ENCODE measurements around the gene FXYD6.

FXYD6 gene

GRCh38 chr11:117842131-117842941, 34.1 kb downstream of the FXYD6 start:
- peak; percentile 36 for DNase-seq

- no peak for DNase-seq
These were observed 34.9 kb downstream of the FXYD6 start for GRCh38 chr11:117841551-117842031.

GRCh38 chr11:117840881-117841550, 35.4 kb downstream of the FXYD6 start:
- DNase-seq = peak; percentile 36

DNA sequence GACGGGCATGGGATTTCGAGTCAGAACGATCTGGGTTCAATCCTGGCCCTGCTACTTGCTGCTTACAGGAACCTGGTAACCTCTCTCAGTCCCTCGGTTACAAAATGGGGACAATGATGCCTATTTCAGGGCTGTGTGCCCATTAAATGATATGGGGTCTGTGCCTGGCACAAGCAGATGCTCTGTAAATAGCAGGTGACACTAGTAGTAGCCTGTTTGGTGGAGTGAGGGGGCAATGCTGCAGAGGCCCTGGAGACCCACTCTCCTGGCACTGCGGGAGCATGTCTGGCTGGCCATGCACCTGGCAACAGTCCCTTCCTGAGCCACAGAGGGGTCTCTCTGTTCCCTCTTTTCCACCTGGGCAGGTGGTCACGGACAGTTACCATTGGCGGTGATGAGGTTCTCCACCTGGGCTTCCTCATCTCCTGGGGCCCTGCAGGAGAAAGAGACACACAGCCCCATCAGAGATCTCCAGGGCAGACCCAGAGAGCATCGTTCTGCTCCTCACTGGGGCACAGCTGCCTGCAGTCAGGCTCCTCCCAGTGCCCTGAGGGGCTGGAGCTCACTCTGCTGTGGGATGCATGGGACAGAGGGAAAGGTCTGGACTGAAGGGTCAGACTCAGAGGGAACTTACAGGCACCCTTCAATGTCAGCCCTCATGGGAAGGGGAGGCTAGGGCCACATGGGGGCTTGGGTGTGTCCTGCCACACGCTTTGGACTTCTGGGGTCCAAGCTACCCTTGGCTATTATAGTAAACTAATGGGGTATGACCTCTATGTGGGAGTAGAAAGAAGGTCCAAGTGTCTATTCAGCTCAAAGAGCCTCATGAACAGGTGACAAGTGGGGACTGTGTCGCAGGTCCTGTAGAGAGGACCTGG, 36.3 kb downstream of the FXYD6 start:
- peak; percentile 49 for DNase-seq

DNA sequence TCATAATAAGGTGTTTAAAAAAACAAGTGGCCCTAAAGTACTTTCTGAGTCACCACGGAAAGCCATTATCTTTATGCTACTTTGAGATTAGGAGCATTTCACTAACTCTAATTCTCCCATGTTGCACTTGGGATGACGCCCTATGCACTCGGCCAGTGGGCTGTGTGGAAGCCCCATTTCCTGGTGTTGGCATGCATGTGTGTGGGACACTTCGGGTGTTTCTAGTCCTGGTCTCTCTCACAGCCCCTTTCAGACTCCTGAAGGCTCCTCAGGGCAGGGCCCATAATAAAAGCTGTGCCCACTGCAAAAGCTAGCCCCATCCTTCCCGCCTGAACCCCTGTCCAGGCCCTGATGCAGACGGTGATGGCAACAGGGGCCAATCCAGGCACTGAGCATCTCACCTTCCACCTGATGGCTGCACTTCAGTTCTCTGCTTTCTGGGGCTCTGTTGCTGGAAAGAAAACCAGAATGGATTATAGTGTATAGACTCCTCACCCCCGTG, 37.0 kb downstream of the FXYD6 start:
- DNase-seq = peak; percentile 38

DNA sequence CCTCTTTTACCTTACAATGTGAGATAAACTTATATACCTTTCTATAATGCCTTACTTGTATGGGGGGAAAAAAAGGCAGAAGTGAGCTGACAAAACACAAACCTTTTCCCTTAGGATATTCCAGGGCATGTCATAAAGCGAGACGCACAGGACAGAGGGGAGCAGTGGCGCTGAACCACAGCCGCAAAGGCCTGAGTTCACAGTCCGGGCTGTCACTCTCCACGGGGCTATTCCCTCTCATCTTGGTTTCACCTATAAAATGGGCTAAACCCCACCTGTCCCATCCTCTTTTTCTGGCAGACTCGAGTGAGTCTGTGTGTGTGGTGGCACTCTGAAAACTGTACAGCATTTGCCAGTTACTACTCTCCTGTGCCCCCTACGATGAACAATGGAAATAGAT, 37.6 kb downstream of the FXYD6 start:
- no peak for DNase-seq

DNA sequence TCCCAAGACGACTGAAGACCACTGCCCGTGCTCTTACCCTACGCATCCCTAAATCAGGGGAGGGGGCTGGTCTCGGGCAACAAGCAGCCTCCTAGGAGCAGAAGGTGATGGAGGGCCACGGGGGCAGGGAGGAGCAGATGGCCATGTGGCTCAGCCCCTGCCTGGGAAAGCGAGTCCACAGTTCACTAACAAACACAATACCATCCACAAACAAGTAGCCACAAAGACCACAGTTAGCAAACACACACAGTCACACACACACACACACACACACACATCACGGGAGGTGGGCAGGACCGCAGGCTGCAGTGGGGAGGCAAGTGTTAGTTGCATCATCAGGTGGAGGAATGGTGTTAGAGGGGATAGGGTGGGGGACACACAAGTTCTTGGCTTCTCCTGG, 38.7 kb downstream of the FXYD6 start:
- DNase-seq = peak; percentile 45

GRCh38 chr11:117837070-117837776, 39.2 kb downstream of the FXYD6 start:
- peak; percentile 46 for DNase-seq

- DNase-seq = peak; percentile 60
These were observed 40.1 kb downstream of the FXYD6 start for GRCh38 chr11:117836077-117836960.

- no peak for DNase-seq
These were observed 40.9 kb downstream of the FXYD6 start for GRCh38 chr11:117835576-117835975.

GRCh38 chr11:117834838-117835443, 41.5 kb downstream of the FXYD6 start:
- peak; percentile 25 for DNase-seq

GRCh38 chr11:117834068-117834810, 42.2 kb downstream of the FXYD6 start:
- peak; percentile 34 for DNase-seq

DNA sequence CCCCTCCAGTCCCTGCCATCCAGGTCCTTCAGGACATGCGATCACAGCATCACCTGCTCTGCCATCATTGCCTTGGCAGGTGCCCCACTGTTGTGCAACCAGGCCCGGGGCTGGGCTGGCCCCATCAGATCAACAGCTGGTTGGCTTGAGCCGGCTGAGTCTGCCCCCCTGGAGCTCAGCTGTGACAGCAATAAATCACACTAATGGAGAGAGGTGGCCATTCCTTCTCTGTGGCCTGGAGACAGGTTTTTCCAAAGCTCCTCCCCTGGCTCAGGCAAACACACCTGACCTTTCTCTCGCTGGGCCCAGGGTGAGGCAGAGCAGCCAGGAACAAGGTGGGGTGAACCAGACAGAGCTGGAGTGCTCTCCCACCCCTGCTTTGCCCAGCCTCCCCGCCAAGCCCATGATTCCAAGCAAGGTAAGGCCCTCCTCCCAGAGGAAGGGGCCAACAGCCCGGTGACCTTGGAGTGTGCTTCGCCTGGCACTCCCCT, 43.0 kb downstream of the FXYD6 start:
- DNase-seq = peak; percentile 84

GRCh38 chr11:117832511-117832910, 43.9 kb downstream of the FXYD6 start:
- peak; percentile 30 for DNase-seq

DNA sequence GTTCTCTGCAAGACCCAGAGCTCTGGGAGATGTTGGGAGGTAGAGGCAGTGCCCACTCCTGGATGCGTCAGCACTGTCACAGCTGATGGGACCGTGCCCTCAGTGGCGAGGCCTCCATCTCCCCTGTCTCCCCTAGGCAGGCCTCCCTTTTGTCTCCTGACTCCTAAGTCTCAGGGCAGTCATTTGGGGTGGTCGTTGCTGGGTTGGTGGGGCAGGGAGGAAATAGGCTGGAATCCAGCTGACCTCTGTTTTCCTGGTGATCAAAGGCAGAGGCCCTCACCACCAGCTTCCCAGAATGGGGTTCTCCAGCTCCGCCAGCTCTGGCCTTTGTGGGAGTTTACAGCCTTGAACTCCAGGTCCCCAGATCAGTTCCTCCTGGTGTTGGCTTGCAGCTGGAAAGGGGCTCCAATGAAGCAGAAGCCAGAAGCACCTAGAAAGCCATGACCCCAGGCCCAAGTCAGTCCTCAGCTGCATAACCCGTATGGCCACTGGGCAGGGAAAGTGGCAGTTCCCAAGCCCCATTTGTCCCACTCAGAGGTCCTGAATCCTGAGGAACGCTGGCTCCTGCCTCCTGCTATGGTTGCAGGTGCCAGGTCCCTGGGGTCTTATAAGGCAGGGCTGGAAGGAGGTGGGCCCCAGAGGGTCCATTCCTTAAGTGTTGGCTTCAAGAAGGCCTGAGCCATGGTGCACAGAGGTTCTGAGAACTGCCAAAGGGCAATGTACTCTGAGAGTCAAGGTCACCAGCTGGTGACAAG, 44.6 kb downstream of the FXYD6 start:
- DNase-seq = peak; percentile 35

DNA sequence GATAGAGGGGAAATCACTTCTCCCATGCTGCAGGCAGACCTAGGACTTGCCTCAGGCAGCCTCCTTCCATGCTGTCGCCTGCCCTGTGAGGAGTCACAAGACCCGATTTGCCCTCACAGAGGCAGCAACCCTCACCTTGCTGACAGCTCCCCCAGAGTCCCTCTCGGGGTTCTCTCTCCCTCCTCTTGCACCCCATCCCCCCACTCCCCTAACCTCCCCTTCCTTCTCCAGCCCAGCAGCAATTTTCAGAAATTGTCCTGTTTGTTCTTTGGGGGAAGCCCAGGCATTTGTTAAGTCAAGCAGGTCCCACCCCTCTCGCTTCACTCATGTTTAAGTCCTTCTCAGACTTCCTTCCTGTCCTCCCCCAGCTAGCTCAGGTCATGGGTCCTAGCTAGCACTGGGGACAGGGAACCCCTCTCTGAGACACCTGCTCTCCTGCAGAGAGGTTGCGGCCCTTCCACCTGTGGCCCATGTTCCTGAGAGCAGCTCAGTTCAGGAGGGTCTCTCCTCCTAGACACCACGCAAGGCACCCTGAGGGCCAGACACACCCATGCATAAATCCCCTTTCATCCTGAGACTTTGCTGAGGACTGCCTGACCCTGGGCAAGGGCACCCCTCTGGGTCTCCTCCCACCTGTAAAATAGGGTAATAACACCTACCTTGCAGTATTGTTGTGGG, 45.6 kb downstream of the FXYD6 start:
- DNase-seq = peak; percentile 62

DNA sequence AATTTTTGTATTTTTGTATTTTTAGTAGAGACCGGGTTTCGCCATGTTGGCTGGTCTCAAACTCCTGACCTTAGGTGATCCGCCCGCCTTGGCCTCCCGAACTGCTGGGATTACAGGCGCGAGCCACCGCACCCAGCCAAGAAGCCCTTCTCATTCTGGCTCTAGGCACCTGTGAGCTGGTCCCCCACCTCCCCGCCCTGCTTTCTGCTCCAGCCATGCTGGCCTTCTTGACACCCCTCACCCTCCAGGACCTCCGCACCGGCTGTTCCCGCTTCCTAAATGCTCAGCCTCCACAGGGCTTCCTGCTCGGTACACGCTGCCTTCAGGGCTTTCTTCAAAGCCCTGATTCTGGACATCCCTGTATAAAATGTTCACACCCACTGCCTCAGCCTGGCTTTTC, 46.4 kb downstream of the FXYD6 start:
- DNase-seq = peak; percentile 47

- peak; percentile 58 for DNase-seq
These were observed 47.1 kb downstream of the FXYD6 start for GRCh38 chr11:117829369-117829725.

Measured in islet precursor cell (in vitro differentiated cells).